ENCODE measurements around the gene UACA. TPM values are rescaled to one million over a fixed set of nuclear protein-coding genes. Genes with fewer than 3 reads are reported as not detected.

The UACA gene
- total and polyA plus RNA-seq, 2 donors (not counting 3 experiments of a cell fraction or from before 2014, with no cell fraction given), result 167 to 292 TPM

DNA sequence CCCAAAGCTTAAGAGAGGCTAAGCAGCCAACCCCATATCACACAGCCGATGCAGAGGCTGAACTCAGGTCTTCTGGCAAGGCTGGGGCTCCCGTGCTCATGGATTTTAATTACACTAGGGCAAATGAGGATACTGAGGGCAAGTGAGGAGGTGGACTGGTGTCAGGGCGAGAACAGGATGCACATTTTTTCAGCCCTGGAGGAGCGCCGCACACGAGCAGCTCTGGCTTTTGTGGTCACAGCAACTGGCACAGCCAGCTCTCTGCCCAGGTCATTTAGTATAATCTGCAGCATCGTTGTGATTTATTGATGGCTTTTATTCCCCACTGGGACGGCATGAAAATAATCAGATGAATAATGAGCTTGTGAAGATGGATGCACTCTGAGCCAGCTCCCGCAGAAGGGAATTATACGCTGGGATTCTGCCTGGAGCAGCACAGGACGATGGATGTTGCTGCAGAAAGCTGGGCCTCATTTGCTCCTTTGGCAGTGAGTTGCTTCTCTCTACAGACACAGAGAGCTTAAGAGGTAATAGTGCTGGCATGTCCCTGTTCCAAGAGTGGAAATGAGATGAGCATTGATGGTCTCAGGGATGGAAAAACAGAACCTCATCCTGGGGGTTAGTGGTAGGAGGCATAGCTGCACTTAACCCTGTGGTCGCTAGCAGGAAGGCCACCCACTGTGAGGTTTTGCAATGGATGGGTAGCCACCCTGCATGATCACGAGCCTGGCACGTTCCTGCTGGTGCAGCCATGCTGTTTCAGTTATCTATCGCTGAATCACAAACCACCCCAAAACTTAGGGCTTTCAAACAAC is 135.4 kb downstream of the UACA start:
- ChIA-PET CTCF (interaction anchor here (0.8 to 1.2 kb wide), 2 partner anchors 22 to 59 kb away, joined by 3 read pairs; no protein-coding TSS in a partner anchor), POLR2A (no interaction called here)
- Histone ChIP-seq H3K4me1 (ENCODE audit: control insufficient read depth, extremely low read depth, insufficient read depth, low read length) (no peaks in the 10 kb centered on the region), H3K9me1 (replicated peaks; ENCODE audit: control insufficient read depth, extremely low read depth, insufficient read depth, low read length) (no peaks in the 10 kb centered on the region), H3K79me2 (ENCODE audit: control insufficient read depth, insufficient read depth, low read length) (no peaks in the 10 kb centered on the region), H3K27ac (ENCODE audit: insufficient read depth, low read depth, low read length) (no peak overlapping the region), H2AFZ (ENCODE audit: low read depth, low read length) (no peak overlapping the region), H3K9me3 (replicated peaks; ENCODE audit: control insufficient read depth, insufficient read depth, low read length) (no peaks in the 10 kb centered on the region), H3K36me3 (ENCODE audit: control insufficient read depth in 2 of 2, extremely low read depth in 1 of 2, insufficient read depth in 2 of 2, low read length in 2 of 2) (no peaks in the 10 kb centered on the region), H3K4me2 (ENCODE audit: insufficient read depth, low read length) (no peak overlapping the region), H3K9ac (replicated peaks; ENCODE audit: extremely low read depth, insufficient read depth, low read length) (no peak overlapping the region), H4K20me1 (replicated peaks; ENCODE audit: control insufficient read depth, extremely low read depth, insufficient read depth, low read length) (no peaks in the 10 kb centered on the region), H3K4me3 (replicated peaks in 1 of 3; ENCODE audit: insufficient read depth in 1 of 3, low read depth in 1 of 3, low read length in 3 of 3) (no peak overlapping the region), H3K27me3 (ENCODE audit: control insufficient read depth in 2 of 2, insufficient read depth in 2 of 2, low read length in 2 of 2) (peaks cover 4% of the 10 kb centered on the region in 2 experiments)
- no peak for DNase-seq (ENCODE audit: low read depth, low spot score)
- no peak for FAIRE-seq
- intact Hi-C loops (cut with micrococcal nuclease), result no loop called here
- BruUV-seq (replicated peaks), result no TSS peak
- dilution Hi-C loops (cut with MboI; ENCODE audit: extremely low pct_ligation_motif_present, low sequenced_read_pairs), result no loop called here
- TF ChIP-seq, protein P1, sequence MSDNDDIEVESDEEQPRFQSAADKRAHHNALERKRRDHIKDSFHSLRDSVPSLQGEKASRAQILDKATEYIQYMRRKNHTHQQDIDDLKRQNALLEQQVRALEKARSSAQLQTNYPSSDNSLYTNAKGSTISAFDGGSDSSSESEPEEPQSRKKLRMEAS (IDR thresholded peaks at IDR 0.05; ENCODE audit: insufficient read depth, insufficient read length), result no peak

DNA sequence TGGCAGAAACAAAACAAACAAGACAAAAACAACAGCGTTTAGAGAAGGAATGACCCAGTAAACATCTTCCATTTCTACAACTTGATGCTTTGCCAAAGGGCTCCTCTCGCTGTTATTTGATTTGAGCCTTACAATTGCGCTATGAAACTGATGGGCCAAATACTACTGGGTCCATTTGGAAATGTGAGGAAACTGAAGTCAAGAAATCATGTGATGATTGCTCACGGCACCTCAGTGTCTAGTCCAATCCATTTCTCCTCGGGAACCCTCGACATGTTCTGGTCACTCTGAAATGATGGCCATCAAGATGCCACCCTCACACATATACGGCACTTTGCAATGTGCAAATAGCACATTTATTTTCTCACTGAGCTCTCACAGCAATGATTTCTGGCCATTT is 136.0 kb downstream of the UACA start:
- CTCF ChIA-PET, result interaction anchor here (1.2 kb wide), 1 partner anchor 58 kb away, joined by 3 read pairs; no protein-coding TSS in a partner anchor
- no peaks in the 10 kb centered on the region for H3K9me1 ChIP-seq (replicated peaks; ENCODE audit: control insufficient read depth, extremely low read depth, insufficient read depth, low read length)
- no peaks in the 10 kb centered on the region for H4K20me1 ChIP-seq (replicated peaks; ENCODE audit: control insufficient read depth, extremely low read depth, insufficient read depth, low read length)
- H2AFZ ChIP-seq (ENCODE audit: low read depth, low read length), result no peak overlapping the region
- no peak for TF ChIP-seq GATA2 (IDR thresholded peaks at IDR 0.05; ENCODE audit: insufficient read depth, insufficient read length, low read depth, low read length)
- TF ChIP-seq JUN (IDR thresholded peaks at IDR 0.05; ENCODE audit: borderline replicate concordance, insufficient read depth, insufficient read length, low read depth), result no peak
- TF ChIP-seq EZH2 (IDR thresholded peaks at IDR 0.05; ENCODE audit: borderline replicate concordance, low read depth, low read length, severe bottlenecking), result no peak
- TF ChIP-seq POLR2AphosphoS5 (IDR thresholded peaks at IDR 0.05; ENCODE audit: insufficient read depth, low read depth, low read length), result no peak
- no peak for TF ChIP-seq FOS (IDR thresholded peaks at IDR 0.05; ENCODE audit: borderline replicate concordance, insufficient read depth, low read length)
- TF ChIP-seq MYC (IDR thresholded peaks at IDR 0.05; ENCODE audit: low read depth, low read length), result no peak
- no peak for TF ChIP-seq POLR2A (IDR thresholded peaks at IDR 0.05; ENCODE audit: low read depth, low read length)
- TF ChIP-seq, protein P2, sequence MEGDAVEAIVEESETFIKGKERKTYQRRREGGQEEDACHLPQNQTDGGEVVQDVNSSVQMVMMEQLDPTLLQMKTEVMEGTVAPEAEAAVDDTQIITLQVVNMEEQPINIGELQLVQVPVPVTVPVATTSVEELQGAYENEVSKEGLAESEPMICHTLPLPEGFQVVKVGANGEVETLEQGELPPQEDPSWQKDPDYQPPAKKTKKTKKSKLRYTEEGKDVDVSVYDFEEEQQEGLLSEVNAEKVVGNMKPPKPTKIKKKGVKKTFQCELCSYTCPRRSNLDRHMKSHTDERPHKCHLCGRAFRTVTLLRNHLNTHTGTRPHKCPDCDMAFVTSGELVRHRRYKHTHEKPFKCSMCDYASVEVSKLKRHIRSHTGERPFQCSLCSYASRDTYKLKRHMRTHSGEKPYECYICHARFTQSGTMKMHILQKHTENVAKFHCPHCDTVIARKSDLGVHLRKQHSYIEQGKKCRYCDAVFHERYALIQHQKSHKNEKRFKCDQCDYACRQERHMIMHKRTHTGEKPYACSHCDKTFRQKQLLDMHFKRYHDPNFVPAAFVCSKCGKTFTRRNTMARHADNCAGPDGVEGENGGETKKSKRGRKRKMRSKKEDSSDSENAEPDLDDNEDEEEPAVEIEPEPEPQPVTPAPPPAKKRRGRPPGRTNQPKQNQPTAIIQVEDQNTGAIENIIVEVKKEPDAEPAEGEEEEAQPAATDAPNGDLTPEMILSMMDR (IDR thresholded peaks at IDR 0.05; ENCODE audit: extremely low read depth in 1 of 2, insufficient read depth in 1 of 2, low read depth in 1 of 2, low read length in 2 of 2), result no peak
- no peak overlapping the region for H3K4me2 ChIP-seq (ENCODE audit: insufficient read depth, low read length)
- no peaks in the 10 kb centered on the region for H3K9me3 ChIP-seq (replicated peaks; ENCODE audit: control insufficient read depth, insufficient read depth, low read length)
- H3K27ac ChIP-seq (ENCODE audit: insufficient read depth, low read depth, low read length), result no peak overlapping the region
- no peak overlapping the region for H3K9ac ChIP-seq (replicated peaks; ENCODE audit: extremely low read depth, insufficient read depth, low read length)
- no peak for DNase-seq (ENCODE audit: low read depth, low spot score)
- dilution Hi-C loops (cut with MboI; ENCODE audit: extremely low pct_ligation_motif_present, low sequenced_read_pairs) (no loop called here), intact Hi-C loops (cut with micrococcal nuclease) (no loop called here)
- POLR2A ChIA-PET, result no interaction called here
- H3K4me3 ChIP-seq (replicated peaks in 1 of 3; ENCODE audit: insufficient read depth in 1 of 3, low read depth in 1 of 3, low read length in 3 of 3), result no peak overlapping the region
- no peak for FAIRE-seq
- peaks cover 1 to 2% of the 10 kb centered on the region in 2 experiments for H3K27me3 ChIP-seq (ENCODE audit: control insufficient read depth in 2 of 2, insufficient read depth in 2 of 2, low read length in 2 of 2)
- no peaks in the 10 kb centered on the region for H3K4me1 ChIP-seq (ENCODE audit: control insufficient read depth, extremely low read depth, insufficient read depth, low read length)
- no TSS peak for BruUV-seq (replicated peaks)
- H3K36me3 ChIP-seq (ENCODE audit: control insufficient read depth in 2 of 2, extremely low read depth in 1 of 2, insufficient read depth in 2 of 2, low read length in 2 of 2), result no peaks in the 10 kb centered on the region
- no peaks in the 10 kb centered on the region for H3K79me2 ChIP-seq (ENCODE audit: control insufficient read depth, insufficient read depth, low read length)
